Measurements from ENCODE around the gene TMEM8B.

TMEM8B gene

GRCh38 chr9:35859990-35860339 is 30.9 kb downstream of the TMEM8B start:
- no peak overlapping the region for H3K9ac ChIP-seq (ENCODE audit: low read length)
- no peaks in the 10 kb centered on the region for H3F3A ChIP-seq (ENCODE audit: insufficient read depth, low read length)
- H3K27me3 ChIP-seq (replicated peaks; ENCODE audit: insufficient read depth, low read length): no peaks in the 10 kb centered on the region
- H3K9me3 ChIP-seq (replicated peaks; ENCODE audit: insufficient read depth, low read length): no peaks in the 10 kb centered on the region
- H2AFZ ChIP-seq (ENCODE audit: low read length): no peak overlapping the region
- no peaks in the 10 kb centered on the region for H4K20me1 ChIP-seq (ENCODE audit: insufficient read depth, low read length)
- TF ChIP-seq EZH2 (optimal IDR thresholded peaks at IDR 0.05; ENCODE audit: low read depth, low read length) (no peak), EZH2phosphoT487 (IDR thresholded peaks at IDR 0.05; ENCODE audit: low read length) (no peak), CTCF (IDR thresholded peaks at IDR 0.05; ENCODE audit: low read length) (no peak)
- no peaks in the 10 kb centered on the region for H3K36me3 ChIP-seq (replicated peaks; ENCODE audit: insufficient read depth, low read length)
- H3K27ac ChIP-seq (ENCODE audit: low read length): no peak overlapping the region
- no peak overlapping the region for H3K4me2 ChIP-seq (ENCODE audit: low read depth, low read length)
- DNase-seq: no peak
- no peaks in the 10 kb centered on the region for H3K79me2 ChIP-seq (ENCODE audit: low read length)
- H3K9me2 ChIP-seq (replicated peaks; ENCODE audit: insufficient read depth, low read length): no peaks in the 10 kb centered on the region
- H3K4me3 ChIP-seq (ENCODE audit: low read length): no peak overlapping the region
- H3K4me1 ChIP-seq (ENCODE audit: low read length): no peaks in the 10 kb centered on the region

GRCh38 chr9:35861161-35861897 is 32.3 kb downstream of the TMEM8B start:
- H3K9me2 ChIP-seq (replicated peaks; ENCODE audit: insufficient read depth, low read length): no peaks in the 10 kb centered on the region

DNA sequence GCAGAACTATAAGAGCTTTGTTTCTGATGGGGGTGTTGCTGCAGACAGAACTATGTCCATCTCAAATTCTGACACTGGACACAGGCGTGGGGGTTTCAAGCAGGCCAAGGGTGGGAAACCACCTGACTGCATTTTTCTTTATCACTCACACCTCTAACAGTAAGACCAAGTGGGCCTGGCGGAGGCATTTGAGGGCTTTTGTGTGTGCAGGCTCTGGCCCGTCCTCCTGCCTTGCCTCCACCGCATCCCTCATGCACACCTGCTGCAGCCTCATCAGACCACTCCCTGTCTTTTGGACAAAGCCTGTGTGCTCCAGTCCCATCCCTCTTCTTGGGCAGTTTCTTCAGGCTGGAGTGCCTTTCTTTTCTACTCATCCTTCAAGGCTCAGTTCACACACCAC is 33.3 kb downstream of the TMEM8B start:
- TF ChIP-seq EZH2phosphoT487 (IDR thresholded peaks at IDR 0.05; ENCODE audit: low read length) (no peak), EZH2 (optimal IDR thresholded peaks at IDR 0.05; ENCODE audit: low read depth, low read length) (no peak), CTCF (IDR thresholded peaks at IDR 0.05; ENCODE audit: low read length) (no peak)

More at GRCh38 chr9:35861161-35861897, 32.3 kb downstream of the TMEM8B start:
- Histone ChIP-seq H3K27me3 (replicated peaks; ENCODE audit: insufficient read depth, low read length) (no peaks in the 10 kb centered on the region), H3K27ac (ENCODE audit: low read length) (no peak overlapping the region), H3K4me2 (ENCODE audit: low read depth, low read length) (no peak overlapping the region), H3K9me3 (replicated peaks; ENCODE audit: insufficient read depth, low read length) (no peaks in the 10 kb centered on the region), H3K4me1 (ENCODE audit: low read length) (no peaks in the 10 kb centered on the region), H3K36me3 (replicated peaks; ENCODE audit: insufficient read depth, low read length) (no peaks in the 10 kb centered on the region), H3K9ac (ENCODE audit: low read length) (no peak overlapping the region), H4K20me1 (ENCODE audit: insufficient read depth, low read length) (no peaks in the 10 kb centered on the region), H2AFZ (ENCODE audit: low read length) (no peak overlapping the region), H3K79me2 (ENCODE audit: low read length) (no peaks in the 10 kb centered on the region), H3K4me3 (ENCODE audit: low read length) (no peak overlapping the region), H3F3A (ENCODE audit: insufficient read depth, low read length) (no peaks in the 10 kb centered on the region)
- no peak for TF ChIP-seq CTCF (IDR thresholded peaks at IDR 0.05; ENCODE audit: low read length)
- TF ChIP-seq EZH2 (optimal IDR thresholded peaks at IDR 0.05; ENCODE audit: low read depth, low read length): no peak
- no peak for TF ChIP-seq EZH2phosphoT487 (IDR thresholded peaks at IDR 0.05; ENCODE audit: low read length)
- no peak for DNase-seq

More for the DNA sequence above, 33.3 kb downstream of the TMEM8B start:
- H3K27me3 ChIP-seq (replicated peaks; ENCODE audit: insufficient read depth, low read length): no peaks in the 10 kb centered on the region
- H3F3A ChIP-seq (ENCODE audit: insufficient read depth, low read length): no peaks in the 10 kb centered on the region
- H3K9ac ChIP-seq (ENCODE audit: low read length): no peak overlapping the region
- no peak for DNase-seq
- no peaks in the 10 kb centered on the region for H4K20me1 ChIP-seq (ENCODE audit: insufficient read depth, low read length)
- no peaks in the 10 kb centered on the region for H3K4me1 ChIP-seq (ENCODE audit: low read length)
- H3K4me3 ChIP-seq (ENCODE audit: low read length): no peak overlapping the region
- no peaks in the 10 kb centered on the region for H3K36me3 ChIP-seq (replicated peaks; ENCODE audit: insufficient read depth, low read length)
- no peaks in the 10 kb centered on the region for H3K79me2 ChIP-seq (ENCODE audit: low read length)
- H3K9me2 ChIP-seq (replicated peaks; ENCODE audit: insufficient read depth, low read length): no peaks in the 10 kb centered on the region
- no peak overlapping the region for H3K27ac ChIP-seq (ENCODE audit: low read length)
- no peaks in the 10 kb centered on the region for H3K9me3 ChIP-seq (replicated peaks; ENCODE audit: insufficient read depth, low read length)
- H3K4me2 ChIP-seq (ENCODE audit: low read depth, low read length): no peak overlapping the region
- H2AFZ ChIP-seq (ENCODE audit: low read length): no peak overlapping the region
